Medulla oblongata (tissue), 1 donor: Measurements from ENCODE around the gene SPG7.

ENCODE experiments used
- DNase-seq: peaks from one replicate; pipeline ENCODE4 v3.0.0-alpha.2; 2015; ENCODE audit errors: extremely low spot score

The SPG7 gene

GRCh38 chr16:89517128-89517527, 8.9 kb downstream of the SPG7 start:
- DNase-seq, result no peak

- no peak for DNase-seq
Observed at GRCh38 chr16:89519881-89520280, 11.7 kb downstream of the SPG7 start.

- no peak for DNase-seq
Observed at GRCh38 chr16:89522287-89522686, 14.1 kb downstream of the SPG7 start.

GRCh38 chr16:89523680-89524344, 15.6 kb downstream of the SPG7 start:
- DNase-seq, result no peak

GRCh38 chr16:89525146-89525913, 17.1 kb downstream of the SPG7 start:
- no peak for DNase-seq

- DNase-seq, result no peak
Observed at GRCh38 chr16:89529097-89529496, 20.9 kb downstream of the SPG7 start.

- no peak for DNase-seq
Observed at GRCh38 chr16:89530401-89531381, 22.5 kb downstream of the SPG7 start.

GRCh38 chr16:89531821-89532526, 23.8 kb downstream of the SPG7 start:
- no peak for DNase-seq

- DNase-seq, result peak; percentile 83
Observed at GRCh38 chr16:89534252-89534756, 26.1 kb downstream of the SPG7 start.

- no peak for DNase-seq
Observed at GRCh38 chr16:89536371-89536770, 28.2 kb downstream of the SPG7 start.

GRCh38 chr16:89536886-89537548, 28.8 kb downstream of the SPG7 start:
- peak; percentile 84 for DNase-seq

- DNase-seq, result peak; percentile 61
Observed at GRCh38 chr16:89537549-89537925, 29.3 kb downstream of the SPG7 start.

GRCh38 chr16:89538286-89538685, 30.1 kb downstream of the SPG7 start:
- DNase-seq, result no peak

- DNase-seq, result no peak
Observed at GRCh38 chr16:89540557-89540956, 32.4 kb downstream of the SPG7 start.

- DNase-seq, result no peak
Observed at GRCh38 chr16:89541792-89542191, 33.6 kb downstream of the SPG7 start.

GRCh38 chr16:89544113-89544512, 35.9 kb downstream of the SPG7 start:
- no peak for DNase-seq

GRCh38 chr16:89544713-89545043, 36.5 kb downstream of the SPG7 start:
- DNase-seq, result no peak

- DNase-seq, result no peak
Observed at GRCh38 chr16:89545044-89545830, 37.0 kb downstream of the SPG7 start.

- DNase-seq, result no peak
Observed at GRCh38 chr16:89545831-89546574, 37.8 kb downstream of the SPG7 start.
